NCI-H1048 (cell line): ENCODE measurements around the gene TOP2A.
"Not testable (repeated sequence)": the region's sequence is repeated elsewhere in the genome, so short reads cannot be mapped to it uniquely, and the experiment has no call there.

Experiments
- DNase-seq: peaks from one replicate; lab custom pipeline; 2025; lab: John Stamatoyannopoulos, UW

TOP2A gene

GRCh38 chr17:40431231-40431602 lies 13.5 kb upstream of the TOP2A start:
- DNase-seq = no peak

- no peak for DNase-seq
Measured at GRCh38 chr17:40430272-40431230, 12.9 kb upstream of the TOP2A start.

GRCh38 chr17:40427002-40427491 lies 9.4 kb upstream of the TOP2A start:
- DNase-seq = no peak

GRCh38 chr17:40425741-40426140 lies 8.0 kb upstream of the TOP2A start:
- no peak for DNase-seq

- DNase-seq = no peak
Measured at GRCh38 chr17:40422990-40423633, 5.4 kb upstream of the TOP2A start.

GRCh38 chr17:40419559-40420331 lies 2.0 kb upstream of the TOP2A start:
- no peak for DNase-seq

- DNase-seq = no peak
Measured at GRCh38 chr17:40418428-40418706, 671 bp upstream of the TOP2A start.

- no peak for DNase-seq
Measured at GRCh38 chr17:40417258-40417608, 463 bp downstream of the TOP2A start.

GRCh38 chr17:40416671-40417070 lies 1.0 kb downstream of the TOP2A start:
- DNase-seq = no peak

GRCh38 chr17:40415390-40415789 lies 2.3 kb downstream of the TOP2A start:
- DNase-seq = no peak

GRCh38 chr17:40414312-40414711 lies 3.4 kb downstream of the TOP2A start:
- DNase-seq = not testable (repeated sequence)

- no peak for DNase-seq
Measured at GRCh38 chr17:40412880-40413279, 4.8 kb downstream of the TOP2A start.

- DNase-seq = no peak
Measured at GRCh38 chr17:40411821-40412220, 5.9 kb downstream of the TOP2A start.

- DNase-seq = no peak
Measured at GRCh38 chr17:40410082-40410481, 7.6 kb downstream of the TOP2A start.

GRCh38 chr17:40409540-40409939 lies 8.2 kb downstream of the TOP2A start:
- DNase-seq = not testable (repeated sequence)

GRCh38 chr17:40407460-40407859 lies 10.2 kb downstream of the TOP2A start:
- no peak for DNase-seq

- no peak for DNase-seq
Measured at GRCh38 chr17:40404003-40404402, 13.7 kb downstream of the TOP2A start.

- no peak for DNase-seq
Measured at GRCh38 chr17:40402668-40403067, 15.0 kb downstream of the TOP2A start.

- no peak for DNase-seq
Measured at GRCh38 chr17:40399185-40399584, 18.5 kb downstream of the TOP2A start.

GRCh38 chr17:40386555-40386954 lies 31.1 kb downstream of the TOP2A start:
- DNase-seq = not testable (repeated sequence)

- DNase-seq = no peak
Measured at GRCh38 chr17:40382251-40382650, 35.4 kb downstream of the TOP2A start.

GRCh38 chr17:40378966-40379365 lies 38.7 kb downstream of the TOP2A start:
- DNase-seq = no peak

GRCh38 chr17:40377832-40378231 lies 39.9 kb downstream of the TOP2A start:
- DNase-seq = no peak
